DND-41 (cell line): Measurements from ENCODE around the gene MBNL2.

ENCODE experiments used
- CTCF ChIP-seq: IDR thresholded peaks from 2 replicates; pipeline ENCODE4 v1.5.1; 2012; ENCODE audit warnings: borderline replicate concordance, low read length, moderate library complexity, mild to moderate bottlenecking; ENCODE audit not compliant: poor library complexity, severe bottlenecking; ENCODE audit errors: extremely low read depth
- EZH2 ChIP-seq: IDR thresholded peaks from 3 replicates; pipeline ENCODE4 v1.6.1; 2012; ENCODE audit warnings: borderline replicate concordance, low read depth, mild to moderate bottlenecking, moderate library complexity, low read length, inconsistent platforms; ENCODE audit not compliant: severe bottlenecking

GRCh38 chr13:97342936-97343335 lies 120.8 kb downstream of the MBNL2 start:
- TF ChIP-seq CTCF: no peak
- no peak for TF ChIP-seq EZH2
